ENCODE measurements around the gene DCST2.

The DCST2 gene

GRCh38 chr1:155024315-155024714, 9.3 kb downstream of the DCST2 start:
- no peak overlapping the region for H3K27ac ChIP-seq (ENCODE audit: low read depth, low read length)
- H3K9me2 ChIP-seq (replicated peaks; ENCODE audit: insufficient read depth, low read length), result no peaks in the 10 kb centered on the region
- H3F3A ChIP-seq (ENCODE audit: insufficient read depth), result no peaks in the 10 kb centered on the region
- H3K4me3 ChIP-seq (ENCODE audit: insufficient read depth, low read length, poor library complexity, severe bottlenecking), result no peak overlapping the region
- no peaks in the 10 kb centered on the region for H3K36me3 ChIP-seq (ENCODE audit: low read length)
- no peaks in the 10 kb centered on the region for H4K20me1 ChIP-seq (ENCODE audit: low read depth, low read length)
- no peaks in the 10 kb centered on the region for H3K79me2 ChIP-seq (ENCODE audit: insufficient read depth, low read length)
- no peaks in the 10 kb centered on the region for H3K9me3 ChIP-seq (ENCODE audit: insufficient read depth, low read length)
- no peak for TF ChIP-seq EZH2phosphoT487 (conservative IDR thresholded peaks at IDR 0.05; ENCODE audit: low read length)
- TF ChIP-seq, protein P1, sequence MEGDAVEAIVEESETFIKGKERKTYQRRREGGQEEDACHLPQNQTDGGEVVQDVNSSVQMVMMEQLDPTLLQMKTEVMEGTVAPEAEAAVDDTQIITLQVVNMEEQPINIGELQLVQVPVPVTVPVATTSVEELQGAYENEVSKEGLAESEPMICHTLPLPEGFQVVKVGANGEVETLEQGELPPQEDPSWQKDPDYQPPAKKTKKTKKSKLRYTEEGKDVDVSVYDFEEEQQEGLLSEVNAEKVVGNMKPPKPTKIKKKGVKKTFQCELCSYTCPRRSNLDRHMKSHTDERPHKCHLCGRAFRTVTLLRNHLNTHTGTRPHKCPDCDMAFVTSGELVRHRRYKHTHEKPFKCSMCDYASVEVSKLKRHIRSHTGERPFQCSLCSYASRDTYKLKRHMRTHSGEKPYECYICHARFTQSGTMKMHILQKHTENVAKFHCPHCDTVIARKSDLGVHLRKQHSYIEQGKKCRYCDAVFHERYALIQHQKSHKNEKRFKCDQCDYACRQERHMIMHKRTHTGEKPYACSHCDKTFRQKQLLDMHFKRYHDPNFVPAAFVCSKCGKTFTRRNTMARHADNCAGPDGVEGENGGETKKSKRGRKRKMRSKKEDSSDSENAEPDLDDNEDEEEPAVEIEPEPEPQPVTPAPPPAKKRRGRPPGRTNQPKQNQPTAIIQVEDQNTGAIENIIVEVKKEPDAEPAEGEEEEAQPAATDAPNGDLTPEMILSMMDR (IDR thresholded peaks at IDR 0.05; ENCODE audit: insufficient read depth, low read length, poor library complexity, severe bottlenecking), result no peak
- H2AFZ ChIP-seq (ENCODE audit: low read depth, low read length, severe bottlenecking), result no peak overlapping the region
- no peaks in the 10 kb centered on the region for H3K27me3 ChIP-seq (ENCODE audit: low read length)
- H3K9ac ChIP-seq (ENCODE audit: low read length), result no peak overlapping the region
- no peak overlapping the region for H3K4me2 ChIP-seq (ENCODE audit: low read depth, low read length, poor library complexity, severe bottlenecking)

GRCh38 chr1:155023627-155024026, 10.0 kb downstream of the DCST2 start:
- no peak overlapping the region for H3K9ac ChIP-seq (ENCODE audit: low read length)
- no peak overlapping the region for H3K4me2 ChIP-seq (ENCODE audit: low read depth, low read length, poor library complexity, severe bottlenecking)
- TF ChIP-seq, protein P1 (IDR thresholded peaks at IDR 0.05; ENCODE audit: insufficient read depth, low read length, poor library complexity, severe bottlenecking), result no peak
- no peak for TF ChIP-seq EZH2phosphoT487 (conservative IDR thresholded peaks at IDR 0.05; ENCODE audit: low read length)
- no peaks in the 10 kb centered on the region for H3K79me2 ChIP-seq (ENCODE audit: insufficient read depth, low read length)
- no peaks in the 10 kb centered on the region for H3K36me3 ChIP-seq (ENCODE audit: low read length)
- H3K27ac ChIP-seq (ENCODE audit: low read depth, low read length), result no peak overlapping the region
- no peak overlapping the region for H2AFZ ChIP-seq (ENCODE audit: low read depth, low read length, severe bottlenecking)
- no peaks in the 10 kb centered on the region for H3K9me3 ChIP-seq (ENCODE audit: insufficient read depth, low read length)
- H3K27me3 ChIP-seq (ENCODE audit: low read length), result no peaks in the 10 kb centered on the region
- H3K4me3 ChIP-seq (ENCODE audit: insufficient read depth, low read length, poor library complexity, severe bottlenecking), result no peak overlapping the region
- H3F3A ChIP-seq (ENCODE audit: insufficient read depth), result no peaks in the 10 kb centered on the region
- H3K9me2 ChIP-seq (replicated peaks; ENCODE audit: insufficient read depth, low read length), result no peaks in the 10 kb centered on the region
- H4K20me1 ChIP-seq (ENCODE audit: low read depth, low read length), result no peaks in the 10 kb centered on the region

GRCh38 chr1:155022927-155023236, 10.7 kb downstream of the DCST2 start:
- Histone ChIP-seq H3K27ac (ENCODE audit: low read depth, low read length) (no peak overlapping the region), H3K27me3 (ENCODE audit: low read length) (no peaks in the 10 kb centered on the region), H3K9ac (ENCODE audit: low read length) (no peak overlapping the region), H3K79me2 (ENCODE audit: insufficient read depth, low read length) (no peaks in the 10 kb centered on the region), H3K4me3 (ENCODE audit: insufficient read depth, low read length, poor library complexity, severe bottlenecking) (no peak overlapping the region), H3F3A (ENCODE audit: insufficient read depth) (no peaks in the 10 kb centered on the region), H3K9me2 (replicated peaks; ENCODE audit: insufficient read depth, low read length) (no peaks in the 10 kb centered on the region), H3K9me3 (ENCODE audit: insufficient read depth, low read length) (no peaks in the 10 kb centered on the region), H2AFZ (ENCODE audit: low read depth, low read length, severe bottlenecking) (no peak overlapping the region), H4K20me1 (ENCODE audit: low read depth, low read length) (no peaks in the 10 kb centered on the region), H3K36me3 (ENCODE audit: low read length) (no peaks in the 10 kb centered on the region), H3K4me2 (ENCODE audit: low read depth, low read length, poor library complexity, severe bottlenecking) (no peak overlapping the region)
- TF ChIP-seq, protein P1 (IDR thresholded peaks at IDR 0.05; ENCODE audit: insufficient read depth, low read length, poor library complexity, severe bottlenecking), result no peak
- TF ChIP-seq EZH2phosphoT487 (conservative IDR thresholded peaks at IDR 0.05; ENCODE audit: low read length), result no peak

All from SU-DHL-6 (cell line).